Panc1 (cell line): ENCODE data around the gene NCAM1.

ENCODE experiments used
- CTCF ChIP-seq: fragments of 450-650 bp; IDR thresholded peaks from 2 replicates; pipeline ENCODE4 v1.5.1; 2017; ENCODE audit warnings: mild to moderate bottlenecking
- POLR2AphosphoS5 ChIP-seq: IDR thresholded peaks from 2 replicates; pipeline ENCODE4 v1.6.1; 2012; ENCODE audit warnings: mild to moderate bottlenecking, low read depth, low read length, moderate library complexity
- REST ChIP-seq, 2 experiments: IDR thresholded peaks; 2 replicates each; pipeline ENCODE4 v1.6.1; 2011 to 2012; ENCODE audit warnings: low read depth in 2 of 2, control low read depth in 1 of 2, low read length in 1 of 2, mild to moderate bottlenecking in 1 of 2, moderate library complexity in 1 of 2; ENCODE audit not compliant: insufficient read depth in 1 of 2
- SIN3A ChIP-seq: IDR thresholded peaks from 2 replicates; pipeline ENCODE4 v1.6.1; 2012; ENCODE audit warnings: low read depth, mild to moderate bottlenecking, low read length, moderate library complexity, borderline replicate concordance; ENCODE audit not compliant: insufficient read depth
- TCF7L2 ChIP-seq: IDR thresholded peaks from 2 replicates; pipeline ENCODE4 v1.6.1; 2011; ENCODE audit warnings: mild to moderate bottlenecking, low read depth, low read length, inconsistent platforms

GRCh38 chr11:113016905-113017304 lies 55.7 kb downstream of the NCAM1 start:
- TF ChIP-seq CTCF: no peak
- TF ChIP-seq REST (IDR thresholded peaks at IDR 0.05; ENCODE audit: insufficient read depth in 1 of 2, low read depth in 2 of 2, low read length in 1 of 2): no peak
- no peak for TF ChIP-seq POLR2AphosphoS5
- TF ChIP-seq SIN3A: no peak
- no peak for TF ChIP-seq TCF7L2
